Placental epithelial cell (primary cell): ENCODE measurements around the gene OR13H1. TPM values are rescaled to one million over a fixed set of nuclear protein-coding genes. Genes with fewer than 3 reads are reported as not detected.

Source experiments
- total RNA-seq: library from RNA; depleted of rRNA; stranded (reverse); fragments of >200 nt; gene quantifications from 2 replicates; pipeline ENCODE4 v1.2.3, GENCODE V29; 2012

The OR13H1 gene, protein sequence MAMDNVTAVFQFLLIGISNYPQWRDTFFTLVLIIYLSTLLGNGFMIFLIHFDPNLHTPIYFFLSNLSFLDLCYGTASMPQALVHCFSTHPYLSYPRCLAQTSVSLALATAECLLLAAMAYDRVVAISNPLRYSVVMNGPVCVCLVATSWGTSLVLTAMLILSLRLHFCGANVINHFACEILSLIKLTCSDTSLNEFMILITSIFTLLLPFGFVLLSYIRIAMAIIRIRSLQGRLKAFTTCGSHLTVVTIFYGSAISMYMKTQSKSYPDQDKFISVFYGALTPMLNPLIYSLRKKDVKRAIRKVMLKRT
- not detected in 2 replicates for total RNA-seq

DNA sequence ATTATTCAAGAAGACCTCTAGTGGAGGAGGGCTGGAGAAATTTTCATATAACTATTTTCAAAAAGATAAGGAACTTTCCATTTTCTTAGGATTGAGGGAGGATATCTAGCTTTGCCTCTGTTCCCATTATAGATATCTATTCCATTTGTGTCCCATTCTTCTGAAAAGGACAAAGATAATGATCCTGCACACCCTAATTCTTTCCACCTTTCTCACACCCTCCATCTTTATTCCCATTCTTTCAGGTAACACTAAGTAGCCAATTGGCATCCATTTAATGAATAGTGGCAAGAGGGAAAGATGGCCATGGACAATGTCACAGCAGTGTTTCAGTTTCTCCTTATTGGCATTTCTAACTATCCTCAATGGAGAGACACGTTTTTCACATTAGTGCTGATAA, at the start of gene OR13H1:
Gene OR13H1 (plus strand): TSS at position 301 of the 400 bp plus-strand sequence. CDS start 0 bp downstream, at position 301.

